SU-DHL-6 (cell line): ENCODE data around the gene C1orf50.

Source experiments
- H2AFZ ChIP-seq: fragments of 200-600 bp; sonication (generic); 2 replicates; pipeline ENCODE4 v1.6.1; 2014; ENCODE audit warnings: low read depth, mild to moderate bottlenecking, moderate library complexity, mixed read lengths, antibody characterized with exemption, low read length; ENCODE audit not compliant: severe bottlenecking
- H3F3A ChIP-seq: fragments of 200-600 bp; shearing (Covaris generic); 2 replicates; pipeline ENCODE4 v1.6.0; 2016; ENCODE audit warnings: antibody characterized with exemption, mild to moderate bottlenecking; ENCODE audit not compliant: insufficient read depth
- H3K27ac ChIP-seq: fragments of 200-600 bp; sonication (generic); 2 replicates; pipeline ENCODE4 v1.5.1; 2016; ENCODE audit warnings: low read depth, mild to moderate bottlenecking, low read length, moderate library complexity, mixed read lengths
- H3K27me3 ChIP-seq: fragments of 200-600 bp; sonication (generic), shearing (Covaris generic); 2 replicates; pipeline ENCODE4 v1.6.0; 2014; ENCODE audit warnings: mild to moderate bottlenecking, low read length
- H3K36me3 ChIP-seq: fragments of 200-600 bp; sonication (generic); 2 replicates; pipeline ENCODE4 v1.6.1; 2014; ENCODE audit warnings: mild to moderate bottlenecking, low read length, mixed read lengths
- H3K4me2 ChIP-seq: fragments of 300-600, 200-600 bp; shearing (Covaris generic), sonication (generic); 2 replicates; pipeline ENCODE4 v1.6.0; 2014; ENCODE audit warnings: low read length, low read depth, mild to moderate bottlenecking; ENCODE audit not compliant: poor library complexity, severe bottlenecking
- H3K4me3 ChIP-seq: fragments of 200-600 bp; sonication (generic); 2 replicates; pipeline ENCODE4 v1.5.1; 2014; ENCODE audit warnings: antibody characterized with exemption, low read length, mild to moderate bottlenecking, mixed read lengths; ENCODE audit not compliant: insufficient read depth, poor library complexity, severe bottlenecking
- H3K79me2 ChIP-seq: fragments of 200-600 bp; sonication (generic); 2 replicates; pipeline ENCODE4 v1.6.1; 2014; ENCODE audit warnings: mild to moderate bottlenecking, low read length, moderate library complexity; ENCODE audit not compliant: insufficient read depth
- H3K9ac ChIP-seq: fragments of 200-600 bp; sonication (generic); 2 replicates; pipeline ENCODE4 v1.7.0; 2014; ENCODE audit warnings: mild to moderate bottlenecking, low read length
- H3K9me2 ChIP-seq: fragments of 200-600 bp; sonication (generic); replicated peaks from 2 replicates; pipeline ENCODE4 v1.6.1; 2014; ENCODE audit warnings: low read length; ENCODE audit not compliant: insufficient read depth
- H3K9me3 ChIP-seq: fragments of 200-600 bp; sonication (generic); 2 replicates; pipeline ENCODE4 v1.6.1; 2014; ENCODE audit warnings: low read length, mixed read lengths; ENCODE audit not compliant: insufficient read depth
- H4K20me1 ChIP-seq: fragments of 200-600 bp; sonication (generic); 2 replicates; pipeline ENCODE4 v1.6.1; 2014; ENCODE audit warnings: low read depth, mild to moderate bottlenecking, antibody characterized with exemption, low read length, moderate library complexity, mixed read lengths
- EZH2phosphoT487 ChIP-seq: fragments of 200-600 bp; sonication (generic), shearing (Covaris generic); conservative IDR thresholded peaks from 2 replicates; pipeline ENCODE4 v1.6.1; 2018; ENCODE audit warnings: mild to moderate bottlenecking, antibody characterized with exemption, low read length, moderate library complexity, mixed read lengths
- TF ChIP-seq, protein P1 (sequence below): fragments of 200-600 bp; sonication (generic); IDR thresholded peaks from one replicate; pipeline ENCODE4 v1.5.1; 2017; ENCODE audit warnings: antibody characterized with exemption, mild to moderate bottlenecking, low read length, moderate library complexity; ENCODE audit not compliant: insufficient read depth, poor library complexity, severe bottlenecking

Gene C1orf50

GRCh38 chr1:42753070-42753469, 14.0 kb upstream of the C1orf50 start:
- no peaks in the 10 kb centered on the region for H3K27me3 ChIP-seq
- no peak overlapping the region for H3K4me3 ChIP-seq
- no peak overlapping the region for H3K27ac ChIP-seq
- H3K9me2 ChIP-seq: no peaks in the 10 kb centered on the region
- TF ChIP-seq EZH2phosphoT487: no peak
- TF ChIP-seq, protein P1, sequence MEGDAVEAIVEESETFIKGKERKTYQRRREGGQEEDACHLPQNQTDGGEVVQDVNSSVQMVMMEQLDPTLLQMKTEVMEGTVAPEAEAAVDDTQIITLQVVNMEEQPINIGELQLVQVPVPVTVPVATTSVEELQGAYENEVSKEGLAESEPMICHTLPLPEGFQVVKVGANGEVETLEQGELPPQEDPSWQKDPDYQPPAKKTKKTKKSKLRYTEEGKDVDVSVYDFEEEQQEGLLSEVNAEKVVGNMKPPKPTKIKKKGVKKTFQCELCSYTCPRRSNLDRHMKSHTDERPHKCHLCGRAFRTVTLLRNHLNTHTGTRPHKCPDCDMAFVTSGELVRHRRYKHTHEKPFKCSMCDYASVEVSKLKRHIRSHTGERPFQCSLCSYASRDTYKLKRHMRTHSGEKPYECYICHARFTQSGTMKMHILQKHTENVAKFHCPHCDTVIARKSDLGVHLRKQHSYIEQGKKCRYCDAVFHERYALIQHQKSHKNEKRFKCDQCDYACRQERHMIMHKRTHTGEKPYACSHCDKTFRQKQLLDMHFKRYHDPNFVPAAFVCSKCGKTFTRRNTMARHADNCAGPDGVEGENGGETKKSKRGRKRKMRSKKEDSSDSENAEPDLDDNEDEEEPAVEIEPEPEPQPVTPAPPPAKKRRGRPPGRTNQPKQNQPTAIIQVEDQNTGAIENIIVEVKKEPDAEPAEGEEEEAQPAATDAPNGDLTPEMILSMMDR: no peak
- no peak overlapping the region for H3K4me2 ChIP-seq
- no peaks in the 10 kb centered on the region for H4K20me1 ChIP-seq
- peaks cover 7% of the 10 kb centered on the region; the same call in 1 of the 2 replicates for H3K36me3 ChIP-seq
- no peak overlapping the region for H2AFZ ChIP-seq
- no peak overlapping the region for H3K9ac ChIP-seq
- H3F3A ChIP-seq: no peaks in the 10 kb centered on the region
- no peaks in the 10 kb centered on the region for H3K79me2 ChIP-seq
- no peaks in the 10 kb centered on the region for H3K9me3 ChIP-seq

DNA sequence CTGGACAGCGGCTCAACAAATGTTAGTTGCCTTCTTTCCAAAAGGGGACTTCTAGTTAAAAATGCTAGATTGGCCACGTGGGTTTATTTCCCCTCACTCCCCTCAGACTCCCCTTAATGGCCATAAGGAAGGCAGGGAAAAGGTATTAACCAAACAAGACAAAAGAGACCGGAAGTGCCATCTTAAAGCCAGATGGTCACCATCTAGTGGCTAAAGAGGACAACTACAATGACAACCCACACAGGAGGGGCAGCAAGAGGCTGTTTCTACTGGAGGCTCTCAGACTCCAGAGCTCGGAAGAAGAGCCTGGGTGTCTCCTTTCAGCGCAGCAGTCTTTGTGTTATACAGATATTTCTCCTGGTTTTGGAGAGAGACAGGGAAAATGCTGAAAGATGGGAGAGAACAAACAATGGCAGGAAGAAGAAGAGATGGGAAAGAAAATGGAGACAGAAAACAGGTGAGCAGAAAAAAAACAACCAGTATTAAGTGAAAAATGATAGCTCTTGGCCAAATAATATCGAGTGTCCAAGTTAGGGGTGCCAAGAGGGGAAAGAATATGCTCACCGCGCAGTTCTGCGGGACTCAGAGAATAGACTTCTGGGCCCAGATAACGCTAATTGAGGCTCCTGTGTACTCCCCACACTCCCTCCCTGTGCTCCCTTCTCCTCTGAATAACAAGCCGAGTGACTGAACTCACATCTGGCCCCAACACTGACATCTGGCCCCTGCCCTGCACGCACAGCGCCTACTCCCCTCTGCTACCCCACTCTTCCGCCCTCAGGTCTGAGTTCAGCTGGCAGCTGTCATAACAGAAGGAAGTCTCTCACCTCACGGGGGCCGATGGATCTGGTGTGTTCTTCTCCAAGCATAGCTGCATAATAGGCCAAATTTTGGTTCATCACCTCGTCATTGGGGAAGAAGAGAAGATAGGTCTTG, 9.8 kb upstream of the C1orf50 start:
- Histone ChIP-seq H3K36me3 (peaks cover 9% of the 10 kb centered on the region), H3K79me2 (no peaks in the 10 kb centered on the region), H3K27ac (no peak overlapping the region), H3K9me2 (no peaks in the 10 kb centered on the region), H3K9me3 (no peaks in the 10 kb centered on the region), H4K20me1 (no peaks in the 10 kb centered on the region), H3K27me3 (no peaks in the 10 kb centered on the region), H3K9ac (no peak overlapping the region), H3K4me3 (no peak overlapping the region), H3F3A (0 out of 2 replicates have a peak, but pooled peaks cover 3% of the 10 kb centered on the region), H3K4me2 (no peak overlapping the region), H2AFZ (no peak overlapping the region)
- TF ChIP-seq, protein P1: peak; percentile 50
- TF ChIP-seq EZH2phosphoT487: no peak

DNA sequence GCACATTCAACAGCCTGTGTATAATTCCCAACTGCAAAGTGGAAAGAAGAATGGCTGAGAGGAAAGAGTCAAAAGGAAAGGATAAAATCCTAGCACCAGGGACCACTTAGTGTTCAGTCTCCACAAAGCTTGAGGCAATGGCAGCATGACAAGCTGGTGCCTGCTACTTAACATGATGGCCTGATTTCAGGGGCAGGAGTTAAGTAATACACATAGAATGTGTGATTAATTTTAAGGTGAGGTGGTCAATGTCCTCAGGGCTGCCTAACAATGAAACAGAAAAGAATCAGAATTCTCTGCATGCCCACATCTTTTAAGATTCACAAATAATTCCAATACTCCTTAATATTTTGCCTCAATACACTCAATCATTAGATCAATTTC, 9.2 kb upstream of the C1orf50 start:
- Histone ChIP-seq H4K20me1 (no peaks in the 10 kb centered on the region), H3K27ac (no peak overlapping the region), H3K36me3 (peaks cover 7% of the 10 kb centered on the region), H3K9me3 (no peaks in the 10 kb centered on the region), H3K79me2 (no peaks in the 10 kb centered on the region), H3K4me2 (no peak overlapping the region), H3F3A (0 out of 2 replicates have a peak, but pooled peaks cover 3% of the 10 kb centered on the region), H2AFZ (no peak overlapping the region), H3K9me2 (no peaks in the 10 kb centered on the region), H3K9ac (no peak overlapping the region), H3K4me3 (no peak overlapping the region), H3K27me3 (no peaks in the 10 kb centered on the region)
- TF ChIP-seq, protein P1: no peak
- TF ChIP-seq EZH2phosphoT487: no peak
